T-helper 1 cell (primary cell): ENCODE data around the gene NPIPA2.
"Not testable (repeated sequence)": the region's sequence is repeated elsewhere in the genome, so short reads cannot be mapped to it uniquely, and the experiment has no call there.

Experiments
- DNase-seq, 5 donors: peaks; one replicate each; pipeline ENCODE4 v3.0.0-alpha.2; 2012 to 2020
- total RNA-seq, 4 donors: gene quantifications; one replicate each; lab custom pipeline; 2026; lab: John Stamatoyannopoulos, UW

NPIPA2 gene
- total RNA-seq: 0 to 0.08 (median 0) reads per million in 4 donors

- not testable (repeated sequence) for DNase-seq
Measured at GRCh38 chr16:14742273-14743128, at the start of gene NPIPA2. Gene NPIPA2, plus strand, starts transcription at chr16:14742533. Its CDS starts 5,533 bp downstream, at chr16:14748066.

- not testable (repeated sequence) for DNase-seq
Measured at GRCh38 chr16:14694129-14694528, 48.2 kb upstream of the NPIPA2 start, which contains the start of gene PLA2G10. Gene PLA2G10, minus strand, starts transcription at chr16:14694308. Its CDS starts 79 bp downstream, at chr16:14694229.

GRCh38 chr16:14701859-14702258 is 40.5 kb upstream of the NPIPA2 start:
- DNase-seq: not testable (repeated sequence)

- not testable (repeated sequence) for DNase-seq
Measured at GRCh38 chr16:14702672-14703071, 39.7 kb upstream of the NPIPA2 start.

GRCh38 chr16:14703156-14704011 is 38.9 kb upstream of the NPIPA2 start, which contains the start of gene NPIPA3:
Gene NPIPA3, plus strand, starts transcription at chr16:14703411. Its CDS starts 5,533 bp downstream, at chr16:14708944.
- not testable (repeated sequence) for DNase-seq

- DNase-seq: not testable (repeated sequence)
Measured at GRCh38 chr16:14733233-14733632, 9.1 kb upstream of the NPIPA2 start.

- not testable (repeated sequence) for DNase-seq
Measured at GRCh38 chr16:14740832-14741385, 1.4 kb upstream of the NPIPA2 start.

- DNase-seq: not testable (repeated sequence)
Measured at GRCh38 chr16:14741794-14742193, 539 bp upstream of the NPIPA2 start.

- DNase-seq: not testable (repeated sequence)
Measured at GRCh38 chr16:14773654-14774053, 31.3 kb downstream of the NPIPA2 start.

GRCh38 chr16:14775624-14776023 is 33.3 kb downstream of the NPIPA2 start:
- not testable (repeated sequence) for DNase-seq

- DNase-seq: not testable (repeated sequence)
Measured at GRCh38 chr16:14776763-14777162, 34.4 kb downstream of the NPIPA2 start.

- DNase-seq: not testable (repeated sequence)
Measured at GRCh38 chr16:14779368-14779877, 37.1 kb downstream of the NPIPA2 start.

- DNase-seq: not testable (repeated sequence)
Measured at GRCh38 chr16:14786180-14786579, 43.8 kb downstream of the NPIPA2 start.

- DNase-seq: not testable (repeated sequence)
Measured at GRCh38 chr16:14789577-14789976, 47.2 kb downstream of the NPIPA2 start.

GRCh38 chr16:14790320-14790956 is 48.1 kb downstream of the NPIPA2 start:
- DNase-seq: not testable (repeated sequence)

- DNase-seq: not testable (repeated sequence)
Measured at GRCh38 chr16:14792914-14793313, 50.6 kb downstream of the NPIPA2 start.

- not testable (repeated sequence) for DNase-seq
Measured at GRCh38 chr16:14797558-14797957, 55.2 kb downstream of the NPIPA2 start.

- DNase-seq: not testable (repeated sequence)
Measured at GRCh38 chr16:14803577-14803976, 61.2 kb downstream of the NPIPA2 start.

- not testable (repeated sequence) for DNase-seq
Measured at GRCh38 chr16:14807184-14807678, 64.9 kb downstream of the NPIPA2 start.

GRCh38 chr16:14813890-14814289 is 71.6 kb downstream of the NPIPA2 start:
- DNase-seq: not testable (repeated sequence)
